Stimulated activated CD8-positive, alpha-beta memory T cell treated with anti-CD3 and anti-CD28 coated beads, Interleukin-2, amount 100 ng/mL, for 48 hours (primary cell): ENCODE results near the gene RRP15.

ENCODE experiments used
- DNase-seq, 2 donors: peaks; one replicate each; pipeline ENCODE4 v3.0.0-alpha.2; 2020; ENCODE audit warnings: low read depth in 2 of 2

Gene RRP15

DNA sequence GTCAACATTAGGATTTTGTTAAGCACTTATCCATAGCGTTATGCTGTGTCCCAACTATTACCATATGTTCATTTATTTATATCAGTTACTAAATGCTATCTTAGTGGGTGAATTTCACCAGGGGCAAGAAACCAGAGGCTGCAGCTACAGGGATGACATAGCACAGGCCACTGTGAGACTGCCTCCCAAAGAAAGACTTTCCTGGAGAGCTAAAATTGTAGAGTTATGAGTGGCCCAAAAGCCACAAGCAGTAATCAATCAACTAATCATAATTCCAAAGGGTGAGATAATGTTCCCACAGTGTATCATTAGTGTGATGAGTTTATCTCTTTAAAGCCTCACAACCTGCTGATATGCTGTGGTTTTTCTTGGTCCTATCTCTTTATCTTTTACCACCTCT lies 56.2 kb downstream of the RRP15 start:
- DNase-seq = no peak

DNA sequence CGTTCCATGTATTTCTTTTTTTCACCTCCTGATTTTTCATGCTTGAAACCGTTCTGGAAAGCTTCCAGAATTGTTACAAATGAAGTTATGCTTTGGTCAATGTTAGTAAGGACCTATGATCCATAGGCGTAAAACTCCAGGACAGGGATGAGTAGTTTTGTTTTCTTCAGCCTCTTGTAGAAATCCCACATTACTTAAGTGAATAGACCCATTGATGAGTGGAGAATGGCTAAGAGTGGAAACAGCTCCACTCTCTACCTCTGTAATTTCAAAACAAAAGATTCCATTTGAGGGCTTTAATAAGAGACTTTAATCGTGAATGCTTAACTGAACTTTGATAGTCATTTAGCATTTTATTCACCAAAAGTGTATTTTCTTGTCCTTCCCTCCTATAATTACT lies 57.0 kb downstream of the RRP15 start:
- no peak for DNase-seq

DNA sequence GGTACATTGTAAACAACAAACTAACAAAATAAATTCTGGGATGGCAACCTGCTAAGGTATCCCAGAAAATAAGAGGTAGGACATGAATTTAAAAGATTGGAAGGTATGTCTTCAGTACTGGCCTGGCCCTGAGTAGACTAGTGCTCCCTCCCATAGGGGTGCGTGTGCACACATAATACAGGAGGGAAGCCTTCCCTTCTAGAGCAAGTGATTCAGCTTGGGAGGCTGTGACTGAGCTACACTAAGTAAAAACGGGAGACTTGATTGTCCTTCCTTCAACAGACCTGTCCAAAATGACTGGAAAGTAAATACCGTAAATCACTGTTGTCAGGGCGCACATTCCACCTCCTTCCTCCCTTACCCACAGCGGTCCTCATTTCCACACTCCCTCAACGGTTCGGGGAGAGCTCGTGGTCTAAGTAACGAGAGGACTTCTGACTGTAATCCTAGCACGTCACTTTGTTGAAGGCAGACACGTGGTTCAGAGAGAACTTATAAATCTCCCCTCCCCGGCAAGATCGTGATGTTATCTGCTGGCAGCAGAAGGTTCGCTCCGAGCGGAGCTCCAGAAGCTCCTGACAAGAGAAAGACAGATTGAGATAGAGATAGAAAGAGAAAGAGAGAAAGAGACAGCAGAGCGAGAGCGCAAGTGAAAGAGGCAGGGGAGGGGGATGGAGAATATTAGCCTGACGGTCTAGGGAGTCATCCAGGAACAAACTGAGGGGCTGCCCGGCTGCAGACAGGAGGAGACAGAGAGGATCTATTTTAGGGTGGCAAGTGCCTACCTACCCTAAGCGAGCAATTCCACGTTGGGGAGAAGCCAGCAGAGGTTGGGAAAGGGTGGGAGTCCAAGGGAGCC lies 60.0 kb downstream of the RRP15 start, which contains the start of gene TGFB2:
Gene TGFB2 (plus strand): TSS at position 523 of the 859 bp plus-strand sequence. CDS start 1,366 bp downstream, outside the sequence.
- DNase-seq = no peak

DNA sequence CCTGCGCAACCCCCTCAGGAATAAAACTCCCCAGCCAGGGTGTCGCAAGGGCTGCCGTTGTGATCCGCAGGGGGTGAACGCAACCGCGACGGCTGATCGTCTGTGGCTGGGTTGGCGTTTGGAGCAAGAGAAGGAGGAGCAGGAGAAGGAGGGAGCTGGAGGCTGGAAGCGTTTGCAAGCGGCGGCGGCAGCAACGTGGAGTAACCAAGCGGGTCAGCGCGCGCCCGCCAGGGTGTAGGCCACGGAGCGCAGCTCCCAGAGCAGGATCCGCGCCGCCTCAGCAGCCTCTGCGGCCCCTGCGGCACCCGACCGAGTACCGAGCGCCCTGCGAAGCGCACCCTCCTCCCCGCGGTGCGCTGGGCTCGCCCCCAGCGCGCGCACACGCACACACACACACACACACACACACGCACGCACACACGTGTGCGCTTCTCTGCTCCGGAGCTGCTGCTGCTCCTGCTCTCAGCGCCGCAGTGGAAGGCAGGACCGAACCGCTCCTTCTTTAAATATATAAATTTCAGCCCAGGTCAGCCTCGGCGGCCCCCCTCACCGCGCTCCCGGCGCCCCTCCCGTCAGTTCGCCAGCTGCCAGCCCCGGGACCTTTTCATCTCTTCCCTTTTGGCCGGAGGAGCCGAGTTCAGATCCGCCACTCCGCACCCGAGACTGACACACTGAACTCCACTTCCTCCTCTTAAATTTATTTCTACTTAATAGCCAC lies 60.7 kb downstream of the RRP15 start:
- peak in 1 of 2 donors; percentile 22 for DNase-seq

DNA sequence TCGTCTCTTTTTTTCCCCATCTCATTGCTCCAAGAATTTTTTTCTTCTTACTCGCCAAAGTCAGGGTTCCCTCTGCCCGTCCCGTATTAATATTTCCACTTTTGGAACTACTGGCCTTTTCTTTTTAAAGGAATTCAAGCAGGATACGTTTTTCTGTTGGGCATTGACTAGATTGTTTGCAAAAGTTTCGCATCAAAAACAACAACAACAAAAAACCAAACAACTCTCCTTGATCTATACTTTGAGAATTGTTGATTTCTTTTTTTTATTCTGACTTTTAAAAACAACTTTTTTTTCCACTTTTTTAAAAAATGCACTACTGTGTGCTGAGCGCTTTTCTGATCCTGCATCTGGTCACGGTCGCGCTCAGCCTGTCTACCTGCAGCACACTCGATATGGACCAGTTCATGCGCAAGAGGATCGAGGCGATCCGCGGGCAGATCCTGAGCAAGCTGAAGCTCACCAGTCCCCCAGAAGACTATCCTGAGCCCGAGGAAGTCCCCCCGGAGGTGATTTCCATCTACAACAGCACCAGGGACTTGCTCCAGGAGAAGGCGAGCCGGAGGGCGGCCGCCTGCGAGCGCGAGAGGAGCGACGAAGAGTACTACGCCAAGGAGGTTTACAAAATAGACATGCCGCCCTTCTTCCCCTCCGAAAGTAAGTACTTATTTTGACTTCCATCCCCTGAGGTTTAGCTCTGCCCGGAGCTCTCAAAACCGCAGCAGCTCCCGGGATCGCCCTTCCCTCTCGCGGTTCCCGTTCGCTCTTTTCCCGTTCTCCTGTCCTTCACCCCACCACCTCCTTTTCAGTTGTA lies 61.5 kb downstream of the RRP15 start:
- no peak for DNase-seq

DNA sequence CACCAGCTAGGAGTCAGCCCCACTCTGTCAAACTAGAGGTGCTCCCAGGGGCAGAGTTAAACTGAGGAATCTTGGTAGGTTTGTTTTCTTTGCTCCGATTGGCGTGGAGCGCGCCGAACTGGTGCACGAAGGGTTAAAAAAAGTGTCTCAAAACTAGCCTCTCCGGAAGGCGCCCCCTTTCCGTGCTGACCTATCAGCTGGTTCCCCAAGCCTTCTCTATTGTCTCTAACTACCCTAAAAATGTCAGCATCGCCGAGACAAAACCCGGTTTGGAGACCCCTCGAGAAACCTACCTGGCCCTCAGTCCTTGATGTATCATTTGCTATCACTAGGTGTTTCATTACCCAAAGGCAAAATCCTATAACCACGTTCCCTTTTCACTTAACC lies 62.2 kb downstream of the RRP15 start:
- DNase-seq = no peak

DNA sequence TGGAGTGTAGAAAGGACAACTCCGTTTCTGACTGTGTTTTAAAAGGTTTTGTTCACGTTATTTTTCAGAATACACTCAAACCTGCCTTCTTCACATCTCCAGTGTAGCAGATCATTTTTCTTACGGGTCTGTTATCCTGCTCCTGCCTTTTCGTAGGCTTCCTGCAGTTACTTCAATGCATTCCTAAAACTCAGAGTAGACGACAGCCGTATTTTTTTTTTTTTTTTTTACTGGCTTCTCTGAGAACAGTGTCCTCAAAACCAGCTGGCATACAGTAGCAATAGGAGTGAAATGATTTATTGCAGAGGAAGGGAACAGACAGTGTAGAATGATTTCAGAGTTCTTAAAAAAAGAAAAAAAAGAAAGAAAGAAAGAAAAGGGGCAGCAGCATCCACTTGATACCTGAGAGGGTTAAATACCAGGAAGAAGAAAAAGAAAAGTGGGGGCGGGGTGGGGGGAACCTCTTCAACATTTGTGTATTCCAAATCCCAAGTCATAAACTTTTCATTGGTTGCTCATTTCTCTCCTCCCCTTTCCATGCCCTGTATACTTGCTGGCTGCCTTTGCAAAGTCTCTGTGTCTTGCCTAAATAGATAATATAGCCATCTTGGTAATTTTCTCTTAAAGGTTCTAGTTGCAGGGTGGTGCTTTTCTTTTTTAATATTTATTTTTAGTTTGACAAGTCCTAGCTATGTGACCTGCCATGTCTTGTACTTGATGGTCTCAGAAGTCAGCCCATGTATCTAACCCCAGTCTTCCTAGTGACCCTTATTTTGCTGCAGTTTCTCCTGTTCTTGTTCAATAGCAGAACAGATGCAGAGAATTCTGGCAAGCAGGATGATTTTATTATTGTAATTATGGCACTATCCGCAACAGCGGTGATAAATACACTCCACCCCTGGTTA lies 62.9 kb downstream of the RRP15 start:
- DNase-seq = no peak

DNA sequence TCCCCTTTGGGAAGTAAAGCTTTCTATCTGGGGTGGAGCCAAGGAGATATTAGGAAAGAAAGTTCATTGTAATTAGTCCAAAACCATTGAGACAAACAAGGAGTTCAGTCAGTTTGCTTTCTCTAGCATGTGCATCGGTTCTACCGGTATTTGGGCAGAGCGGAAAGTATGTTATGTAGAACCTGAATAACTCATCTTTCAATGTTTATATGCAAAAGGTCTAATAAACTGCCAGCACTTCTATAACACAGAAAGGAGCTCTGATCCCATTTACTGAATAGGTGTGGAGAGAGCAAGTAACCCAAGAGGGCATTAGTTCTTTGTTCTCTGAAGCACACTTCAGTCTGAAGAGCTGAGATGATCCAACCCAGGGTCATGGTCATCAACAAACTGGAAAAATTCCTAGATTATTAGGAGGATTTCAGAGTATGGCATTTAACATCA lies 63.6 kb downstream of the RRP15 start:
- no peak for DNase-seq

DNA sequence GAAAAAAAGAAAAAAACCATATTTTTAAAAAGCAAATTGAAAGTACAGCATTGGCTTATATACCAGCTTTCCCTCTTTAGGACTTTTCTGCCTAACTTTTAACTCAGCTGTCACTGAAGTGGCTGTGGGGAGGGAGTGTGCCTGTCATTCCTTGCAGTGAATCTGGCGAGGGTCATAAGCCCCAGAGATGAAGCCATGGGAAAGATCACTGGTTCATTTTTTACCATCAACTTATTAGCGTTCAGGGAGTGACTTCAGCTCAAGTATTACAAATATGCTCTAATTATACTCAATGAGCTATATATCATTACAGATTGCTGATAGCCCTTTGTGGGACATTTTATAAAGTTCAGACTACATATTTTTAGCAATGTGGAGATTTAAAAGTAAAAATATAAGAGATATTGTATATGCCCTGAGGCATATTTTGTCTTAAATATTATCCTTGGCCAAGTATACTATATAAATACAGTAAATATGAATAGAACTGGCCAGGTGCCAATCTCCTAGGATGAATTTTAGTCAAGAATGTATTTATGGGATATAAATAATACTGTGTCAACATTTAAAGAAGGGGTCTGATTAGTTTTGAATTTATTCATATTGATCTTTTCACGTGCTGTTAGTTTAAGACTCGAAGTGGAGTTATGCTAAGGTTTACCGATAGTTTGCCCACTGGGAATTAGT lies 64.4 kb downstream of the RRP15 start:
- no peak for DNase-seq

DNA sequence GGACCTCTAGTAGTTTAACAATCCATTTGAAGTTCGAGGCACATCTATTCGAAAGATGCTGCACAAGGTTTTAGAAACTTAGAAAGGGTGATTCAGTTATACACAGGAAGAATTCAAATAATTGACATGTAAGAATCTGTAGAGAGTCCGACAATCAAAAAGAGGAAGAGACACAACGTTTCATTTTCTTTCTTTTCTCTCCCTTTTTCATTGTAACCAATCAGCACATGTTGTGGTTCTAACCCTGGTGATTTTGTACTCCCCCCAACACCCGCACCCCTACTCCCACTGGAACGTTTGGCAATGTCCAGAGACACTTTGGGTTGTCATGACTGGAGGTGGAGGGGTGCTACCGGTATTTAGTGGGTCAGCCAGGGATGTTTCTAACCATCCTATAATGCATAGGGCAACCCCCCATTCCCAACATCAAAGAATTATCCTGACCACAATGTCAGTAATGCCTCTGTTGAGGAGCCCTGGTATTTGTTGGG lies 65.0 kb downstream of the RRP15 start:
- DNase-seq = no peak

DNA sequence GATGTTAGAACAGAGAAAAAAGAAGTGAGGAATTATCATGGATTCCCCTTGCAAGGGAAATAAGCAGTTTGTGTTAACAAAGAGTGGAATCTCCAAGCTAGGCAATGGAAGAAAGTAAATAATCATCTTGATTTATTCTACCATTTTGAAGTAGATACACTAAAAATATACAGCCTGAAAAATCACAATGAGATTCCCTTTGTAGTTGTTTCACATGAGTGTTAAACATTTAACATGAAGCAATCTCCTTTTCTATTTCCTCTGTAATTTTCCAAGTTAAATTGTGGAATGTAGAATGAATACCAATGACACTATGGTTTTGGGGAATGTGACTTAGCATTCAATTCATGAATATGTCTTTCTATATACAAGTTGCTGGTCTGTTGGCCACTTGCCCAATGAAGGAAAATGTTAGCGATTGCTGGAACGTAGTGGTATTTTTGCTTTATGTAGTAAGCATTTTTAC lies 65.7 kb downstream of the RRP15 start:
- DNase-seq = no peak

DNA sequence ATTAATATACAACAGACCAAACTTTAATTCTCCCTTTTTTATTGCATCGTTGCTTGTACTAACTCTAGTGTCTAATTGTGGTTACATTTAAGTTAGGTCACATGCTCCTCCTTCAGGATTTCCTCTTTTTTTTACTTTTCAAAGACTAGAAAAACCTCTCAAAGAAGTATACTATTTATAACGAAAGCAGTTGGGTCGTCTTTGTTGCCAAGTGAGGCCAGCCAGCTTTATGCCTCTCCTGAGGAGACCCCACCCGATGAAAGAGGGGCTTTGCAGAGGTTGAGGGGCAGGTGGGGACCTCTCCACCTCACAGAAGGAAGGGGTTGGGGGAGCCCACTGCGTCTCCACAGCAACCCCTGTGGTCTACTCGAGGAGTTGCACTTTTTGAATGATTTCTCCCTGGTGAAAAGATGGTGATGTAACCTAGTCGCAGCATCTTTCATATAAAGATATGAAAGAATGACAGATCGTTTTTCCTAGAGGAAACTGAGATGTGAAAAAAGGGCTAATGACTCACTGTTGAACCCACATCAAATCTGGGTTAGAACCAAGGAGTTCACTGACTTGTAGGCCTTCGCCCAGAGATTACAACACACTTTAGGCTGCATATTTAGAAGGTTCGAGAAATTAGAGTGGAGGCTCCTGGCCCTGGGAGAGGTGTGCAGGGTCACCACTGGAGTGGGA lies 66.4 kb downstream of the RRP15 start:
- peak in 1 of 2 donors; percentile 13 for DNase-seq

DNA sequence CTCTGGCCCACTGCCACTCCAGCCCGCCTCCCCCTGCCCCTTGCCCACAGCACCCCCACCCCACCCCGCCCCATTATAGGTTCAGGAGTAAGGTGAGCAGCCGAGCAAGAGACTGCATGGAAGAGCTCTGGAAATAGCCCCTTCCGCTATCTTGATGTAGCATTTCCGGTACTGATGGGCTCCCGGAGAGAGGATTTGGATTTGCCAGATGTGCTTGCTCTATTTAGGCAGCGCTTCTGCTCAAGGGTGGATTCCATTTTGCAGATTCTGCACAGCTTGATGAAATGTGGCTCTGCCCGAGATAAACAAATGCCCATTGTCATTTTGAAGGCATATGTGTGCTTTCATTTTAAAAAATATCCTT lies 67.0 kb downstream of the RRP15 start:
- DNase-seq = no peak

DNA sequence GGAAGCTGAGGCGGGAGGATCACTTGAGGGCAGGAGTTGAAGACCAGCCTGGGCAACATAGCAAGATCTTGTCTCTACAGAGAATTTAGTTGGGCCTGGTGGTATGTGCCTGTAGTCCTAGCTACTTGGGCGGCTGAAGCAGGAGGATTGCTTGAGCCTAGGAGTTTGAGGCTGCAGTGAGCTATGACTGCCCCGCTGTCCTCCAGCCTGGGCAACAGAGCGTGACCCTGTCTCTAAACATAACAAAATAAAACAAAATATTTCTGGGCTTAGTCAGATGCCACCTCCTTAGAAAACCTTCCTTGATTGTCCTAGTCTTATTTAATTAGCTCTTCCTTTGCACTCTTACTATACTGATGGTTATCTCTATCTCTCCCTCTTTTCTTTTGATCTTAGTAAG lies 68.6 kb downstream of the RRP15 start:
- DNase-seq = no peak

DNA sequence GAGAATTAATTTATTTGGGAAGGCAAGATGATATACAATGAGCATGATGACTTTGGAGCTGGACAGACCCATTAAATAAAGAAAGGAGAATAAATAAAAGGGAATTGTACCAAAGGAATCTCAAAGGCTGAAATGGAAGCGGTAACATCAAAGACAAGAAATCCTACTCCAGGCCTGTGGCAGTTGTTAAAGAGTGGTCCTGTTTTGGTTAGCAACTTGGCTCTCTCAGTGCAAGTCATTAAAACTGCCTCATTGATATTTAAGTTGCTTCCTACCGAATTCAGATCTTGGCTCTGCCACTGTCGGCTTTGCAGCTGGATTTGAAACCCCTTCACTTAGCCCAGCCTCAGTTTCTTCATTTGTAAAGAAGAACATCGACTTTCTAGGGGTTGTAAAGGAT lies 70.2 kb downstream of the RRP15 start:
- no peak for DNase-seq

DNA sequence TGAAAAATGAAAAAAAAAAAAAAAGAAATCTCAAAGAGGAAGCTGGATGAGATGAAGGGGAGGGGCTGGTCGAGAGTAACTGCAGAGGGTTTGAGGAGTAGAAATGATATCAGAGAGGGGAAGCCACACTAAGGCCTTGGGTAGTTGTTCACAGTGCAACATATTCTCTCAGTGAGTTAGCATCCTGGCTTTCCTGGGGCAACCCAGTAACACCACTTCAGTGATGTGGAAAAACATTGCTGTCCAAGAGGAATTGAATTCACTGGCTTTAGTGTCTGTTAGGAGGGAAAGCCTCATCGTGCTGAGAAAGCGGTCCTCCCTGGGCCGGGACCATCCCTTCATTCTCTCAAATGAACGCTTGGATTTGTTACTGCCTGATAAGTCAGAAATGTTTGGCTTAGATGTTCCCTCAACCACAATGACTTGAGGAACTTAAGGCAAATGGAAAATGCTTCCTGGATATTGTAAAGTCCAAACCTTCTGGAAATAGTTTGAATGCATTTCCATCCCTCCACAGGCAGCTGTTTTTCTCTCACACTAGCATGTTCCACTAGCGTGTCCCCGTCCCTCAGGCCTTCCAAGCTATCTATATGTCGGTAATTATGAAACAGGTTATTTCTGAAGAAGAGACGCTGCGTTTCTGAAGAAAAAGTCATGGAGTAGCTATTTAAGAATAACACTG lies 72.3 kb downstream of the RRP15 start:
- no peak for DNase-seq

DNA sequence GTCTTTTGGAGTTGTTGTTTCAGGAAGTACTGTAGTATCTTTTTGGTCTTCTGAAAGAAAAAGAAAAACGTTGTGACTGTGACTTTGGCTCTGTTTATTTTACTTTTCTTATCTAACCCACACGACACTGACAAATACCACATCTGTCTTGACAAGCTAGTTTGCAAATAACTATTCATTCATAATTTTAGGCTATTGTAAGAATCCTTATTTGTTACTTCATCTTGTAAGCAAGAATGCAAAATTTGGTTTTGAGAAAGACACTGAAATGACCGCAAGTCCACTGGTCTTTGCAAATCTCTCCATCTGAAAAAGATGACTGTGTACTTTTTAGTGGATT lies 72.8 kb downstream of the RRP15 start:
- DNase-seq = no peak

DNA sequence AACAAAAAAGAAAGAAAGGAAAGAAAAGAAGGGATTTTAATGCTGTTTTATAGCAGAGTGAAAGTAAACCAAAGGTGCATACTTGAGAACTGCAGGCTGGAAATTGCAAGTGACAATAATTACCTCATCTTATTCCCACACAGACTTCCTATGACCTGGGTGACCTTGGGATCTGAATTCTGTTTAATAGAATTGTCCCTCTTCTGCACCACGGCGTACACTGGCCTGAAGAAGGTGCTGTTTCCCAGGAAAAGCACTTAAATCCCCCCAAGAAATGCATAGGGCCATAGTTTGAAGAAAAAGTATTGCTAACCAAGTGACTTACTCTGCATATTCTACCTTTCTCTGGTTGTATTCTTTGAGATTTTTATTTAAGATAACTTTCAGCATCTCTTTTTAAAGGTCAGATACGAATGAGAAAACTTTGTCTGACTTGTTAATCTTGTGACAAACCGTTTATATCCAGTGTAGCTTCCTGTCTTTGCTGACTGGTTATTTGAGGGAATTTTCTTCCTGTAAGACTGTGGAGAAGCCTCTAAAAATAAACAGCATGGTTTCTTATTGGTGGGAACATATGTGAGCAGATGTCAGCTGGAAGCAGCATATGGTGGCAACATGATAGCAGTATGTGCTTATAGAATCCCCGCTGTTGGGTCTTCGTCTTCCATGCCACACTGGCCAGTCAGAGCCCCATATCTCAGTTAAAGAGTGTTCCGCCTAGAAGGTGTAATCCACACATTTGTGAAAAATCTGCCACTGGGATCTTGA lies 76.4 kb downstream of the RRP15 start:
- no peak for DNase-seq
